GM11168 (cell line): ENCODE results near the gene CTU2.

Experiments used
- in situ Hi-C: fragments of 300-500 bp; cut with MboI; formaldehyde crosslinking; loops from one replicate; pipeline ENCODE4 v1.12.0; 2022; ENCODE audit warnings: low sequenced_read_pairs; ENCODE audit not compliant: unreplicated experiment

CTU2 gene

DNA sequence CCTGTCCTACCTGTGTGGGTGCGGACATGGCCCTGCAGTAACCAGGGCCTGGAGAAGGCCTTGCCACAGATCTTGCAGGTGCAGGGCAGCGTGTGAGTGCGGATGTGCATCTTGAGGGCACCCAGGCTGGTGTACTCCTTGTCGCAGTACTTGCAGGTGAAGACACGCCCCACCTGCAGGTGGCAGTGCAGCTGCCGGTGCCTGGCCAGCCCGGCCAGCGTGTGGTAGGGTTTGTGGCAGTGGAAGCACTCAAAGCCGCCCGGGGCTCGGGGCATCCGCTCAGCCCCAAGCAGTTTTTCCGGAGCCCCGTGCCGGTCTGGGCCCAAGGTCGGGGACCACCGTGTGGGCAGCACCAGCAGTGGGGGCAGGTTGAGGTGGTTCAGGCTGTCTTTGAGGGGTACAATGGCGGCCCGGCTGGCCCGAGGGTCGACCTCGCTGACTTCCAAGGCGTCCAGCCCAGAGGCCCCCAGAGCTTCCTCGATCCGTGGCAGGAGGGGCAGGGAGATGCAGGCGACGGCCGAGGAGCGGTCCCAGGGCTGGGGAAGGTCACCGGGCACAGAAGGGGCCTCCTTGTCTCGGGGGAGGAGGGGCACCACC is 25.1 kb upstream of the CTU2 start:
- in situ Hi-C loops, result no loop called here

- in situ Hi-C loops, result no loop called here
These were observed 24.4 kb upstream of the CTU2 start for GRCh38 chr16:88681709-88682451.

DNA sequence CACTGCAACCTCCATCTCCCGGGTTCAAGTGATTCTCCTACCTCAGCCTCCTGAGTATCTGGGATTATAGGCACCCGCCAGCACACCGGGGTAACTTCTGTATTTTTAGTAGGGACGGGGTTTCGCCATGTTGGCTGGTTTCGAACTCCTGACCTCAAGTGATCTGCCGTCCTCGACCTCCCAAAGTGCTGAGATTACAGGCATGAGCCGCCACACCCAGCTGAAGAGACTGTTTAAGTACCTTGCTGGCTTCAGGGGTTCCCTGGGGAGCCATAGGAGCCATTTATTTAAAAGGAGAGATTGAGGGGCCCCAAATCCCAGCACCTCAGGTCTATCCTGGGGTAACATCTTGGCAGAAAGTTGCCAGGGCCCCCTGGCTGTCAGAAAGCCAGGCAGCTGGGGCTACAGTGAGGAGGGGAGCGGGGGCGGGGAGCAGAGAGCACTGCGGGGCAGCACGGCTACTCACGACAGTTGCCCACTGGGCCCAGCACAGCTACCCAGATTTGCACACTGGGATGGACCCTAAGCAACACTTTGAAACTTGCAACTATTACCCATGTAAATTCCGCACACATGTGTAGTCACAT is 21.6 kb upstream of the CTU2 start:
- in situ Hi-C loops, result no loop called here

DNA sequence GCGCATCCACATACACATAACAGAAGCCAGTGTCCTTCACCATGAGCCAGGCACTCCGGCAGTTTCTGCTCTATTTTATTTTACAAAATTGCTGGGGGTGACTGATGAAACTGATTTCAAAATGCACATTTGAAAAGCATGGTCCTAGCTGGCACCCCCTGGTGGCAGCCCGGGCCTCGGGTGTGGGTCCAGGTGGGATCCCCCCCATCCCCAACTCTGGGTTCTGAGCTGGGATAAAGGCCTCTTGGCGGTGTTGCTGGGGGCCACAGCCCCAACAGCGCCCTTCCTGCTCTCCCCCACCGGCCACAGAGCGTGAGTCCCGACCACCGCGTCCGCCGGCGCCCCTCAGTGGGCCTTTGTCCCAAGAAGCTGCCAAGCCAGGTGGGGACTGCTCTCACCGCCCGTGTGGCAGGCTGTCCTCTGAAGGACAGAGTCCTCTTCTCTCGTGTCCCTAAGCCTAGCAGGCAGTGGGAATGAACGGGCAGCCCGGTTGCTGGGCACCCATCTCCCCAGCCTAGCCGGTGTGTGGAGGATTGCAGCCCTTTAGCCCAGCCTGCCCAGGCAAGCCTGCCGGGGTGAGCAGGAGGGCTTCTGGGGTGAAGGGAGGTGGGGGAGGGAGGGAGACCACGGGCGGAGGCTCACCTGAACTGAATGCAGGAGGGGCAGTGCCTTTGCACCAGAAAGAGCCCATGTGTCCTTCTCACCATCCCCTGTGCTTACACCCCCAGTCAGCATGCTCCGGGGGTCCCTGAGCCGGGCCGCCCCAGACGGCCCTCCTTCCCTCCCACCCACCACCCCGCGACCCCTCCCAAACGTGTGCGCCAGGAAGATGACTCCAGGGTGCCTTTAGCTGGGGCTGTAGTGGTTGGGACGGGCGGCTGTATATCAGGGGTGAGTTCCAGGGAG is 20.9 kb upstream of the CTU2 start:
- in situ Hi-C loops, result no loop called here

GRCh38 chr16:88686062-88686438 is 20.3 kb upstream of the CTU2 start:
- in situ Hi-C loops, result no loop called here

GRCh38 chr16:88686439-88687253 is 19.7 kb upstream of the CTU2 start, which contains the start of gene SNAI3:
Gene SNAI3 (minus strand): TSS chr16:88686507. CDS start chr16:88686406, 101 bp downstream.
- in situ Hi-C loops, result no loop called here

GRCh38 chr16:88687254-88687576 is 19.1 kb upstream of the CTU2 start:
- in situ Hi-C loops, result no loop called here

GRCh38 chr16:88687676-88688012 is 18.7 kb upstream of the CTU2 start:
- in situ Hi-C loops, result no loop called here

DNA sequence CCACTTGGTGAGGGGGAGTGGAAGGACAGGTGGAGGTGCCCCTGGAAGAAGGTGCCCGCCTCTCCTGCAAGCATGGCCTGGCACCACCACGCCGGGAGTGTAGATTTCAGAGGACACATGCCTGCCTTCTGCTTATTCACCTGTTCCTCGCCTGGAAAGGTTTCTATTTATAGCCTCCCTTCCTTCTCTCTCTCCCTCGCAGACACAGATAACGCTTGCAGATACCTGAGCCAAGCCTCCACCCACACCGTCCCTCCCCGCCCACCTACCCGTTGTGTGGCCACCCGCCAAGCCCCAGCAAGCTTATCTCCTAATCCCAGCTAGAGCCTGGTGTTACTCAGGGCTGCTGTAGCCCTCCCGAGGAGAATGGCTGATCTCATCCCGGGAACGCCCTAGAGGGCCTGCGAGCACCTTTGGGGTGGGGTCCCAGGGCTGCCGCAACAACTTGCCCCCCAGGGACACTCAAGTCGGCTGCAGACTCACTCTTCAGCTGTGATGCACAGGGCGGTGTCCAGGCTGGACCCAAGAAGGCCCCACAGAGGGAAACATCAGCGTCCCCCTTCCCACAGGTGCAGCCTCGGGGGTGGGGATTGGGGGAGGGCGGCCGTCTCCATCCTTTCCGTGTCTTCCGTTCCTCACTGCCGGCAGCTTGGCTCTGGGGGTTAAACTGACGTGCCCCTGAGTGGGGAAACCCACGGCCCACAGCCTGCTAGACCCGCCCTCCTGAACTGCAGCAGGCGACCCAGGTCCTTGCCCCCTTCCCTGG is 18.1 kb upstream of the CTU2 start:
- in situ Hi-C loops, result no loop called here

GRCh38 chr16:88690341-88691128 is 15.8 kb upstream of the CTU2 start:
- in situ Hi-C loops, result no loop called here

GRCh38 chr16:88691129-88691813 is 15.0 kb upstream of the CTU2 start:
- in situ Hi-C loops, result no loop called here

- in situ Hi-C loops, result no loop called here
These were observed 14.3 kb upstream of the CTU2 start for GRCh38 chr16:88691924-88692560.

- in situ Hi-C loops, result no loop called here
These were observed 13.4 kb upstream of the CTU2 start for GRCh38 chr16:88692861-88693260.

DNA sequence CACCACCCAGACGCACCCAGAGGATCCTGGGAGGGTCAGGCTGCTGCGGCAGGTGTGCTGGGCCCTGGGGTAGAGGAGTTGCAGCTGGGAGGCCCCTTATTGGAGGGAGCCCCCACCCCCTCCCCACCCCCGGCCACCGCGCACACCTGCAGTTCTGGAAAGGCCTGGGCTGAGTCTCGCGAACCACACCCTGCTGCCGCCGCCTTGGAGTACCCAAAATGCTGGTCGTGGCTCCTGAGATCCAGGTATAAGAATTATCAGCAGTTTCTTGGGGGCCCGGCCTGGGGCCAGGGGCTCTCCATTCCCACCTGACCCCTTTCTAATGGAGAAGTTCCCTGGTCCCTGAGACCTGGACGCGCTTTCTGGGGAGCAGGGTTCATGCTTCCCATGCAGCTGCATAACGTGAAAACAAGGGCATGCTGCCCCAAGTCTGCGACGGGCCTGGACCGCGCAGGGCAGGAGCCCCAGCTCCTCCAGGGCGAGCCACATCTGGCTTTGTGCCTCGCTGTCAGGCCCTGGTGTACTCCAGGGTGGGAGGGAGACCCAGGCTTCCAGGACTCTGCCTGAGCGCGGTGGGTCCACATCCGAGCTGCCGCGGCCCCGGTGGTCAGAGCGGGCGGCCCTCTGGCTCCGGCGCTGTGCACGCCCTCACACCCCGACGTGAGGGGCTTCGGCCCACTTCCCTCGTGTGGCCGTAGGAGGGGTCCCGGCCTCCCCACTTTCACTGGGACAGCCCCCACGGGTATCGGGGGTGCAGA is 12.7 kb upstream of the CTU2 start:
- in situ Hi-C loops, result no loop called here

DNA sequence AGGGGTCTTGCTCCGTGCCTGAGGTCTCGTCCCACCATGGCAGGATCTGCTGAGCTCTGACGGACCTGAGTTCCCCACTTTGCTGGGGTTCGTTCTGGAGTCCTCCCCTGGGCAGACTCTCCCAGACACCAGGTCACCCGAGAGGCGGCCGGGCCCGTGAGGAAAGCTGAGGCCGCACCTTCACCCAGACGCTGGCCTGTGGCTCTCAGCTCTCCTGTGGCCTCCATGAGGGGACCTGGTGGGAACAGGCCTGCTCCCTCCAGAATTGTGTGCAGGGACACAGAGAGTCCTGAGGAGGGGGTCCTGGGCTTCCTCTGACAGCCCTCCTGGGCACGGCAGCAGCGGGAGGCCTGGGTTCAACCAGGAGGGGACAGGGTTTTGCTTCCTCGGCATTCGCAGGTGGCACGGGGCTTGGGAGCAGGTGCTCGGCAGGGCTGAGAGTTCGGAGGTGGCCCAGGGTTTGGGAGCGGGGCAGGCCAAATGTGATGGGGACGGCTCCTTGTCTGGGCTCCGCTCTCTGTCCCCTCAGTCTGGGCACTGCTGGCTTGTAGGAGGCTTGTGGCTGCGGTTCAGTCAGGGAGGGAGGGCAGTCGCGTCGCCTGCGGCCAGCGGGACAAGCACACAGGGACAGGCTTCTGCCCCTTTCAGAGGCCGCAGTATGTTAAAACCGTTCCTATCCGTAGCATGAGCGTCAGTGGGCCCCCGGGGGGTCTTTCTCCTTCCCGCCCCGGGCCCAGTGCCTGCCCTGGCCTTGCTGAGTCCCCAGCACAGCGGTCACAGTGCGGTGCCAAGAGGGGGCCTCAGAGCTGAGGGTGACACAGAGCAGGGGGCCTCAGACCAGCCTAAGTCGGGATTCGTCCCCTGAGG is 11.8 kb upstream of the CTU2 start:
- in situ Hi-C loops, result no loop called here

GRCh38 chr16:88695218-88695617 is 11.1 kb upstream of the CTU2 start:
- in situ Hi-C loops, result no loop called here
